DOHH2 (cell line): ENCODE measurements around the gene APOL5.
"Not testable (repeated sequence)": the region's sequence is repeated elsewhere in the genome, so short reads cannot be mapped to it uniquely, and the experiment has no call there.

Source experiments
- H3F3A ChIP-seq: fragments of 200-600 bp; sonication (generic), shearing (Covaris generic); 2 replicates; pipeline ENCODE4 v1.6.0; 2016; ENCODE audit warnings: antibody characterized with exemption, mild to moderate bottlenecking; ENCODE audit not compliant: control insufficient read depth, insufficient read depth
- H3K27ac ChIP-seq: fragments of 200-600 bp; sonication (generic); 2 replicates; pipeline ENCODE4 v1.5.1; 2014; ENCODE audit warnings: low read depth, mild to moderate bottlenecking, low read length, moderate library complexity
- H3K27me3 ChIP-seq: fragments of 200-600 bp; sonication (generic); 2 replicates; pipeline ENCODE4 v1.6.1; 2014; ENCODE audit warnings: mild to moderate bottlenecking, low read length, mixed read lengths; ENCODE audit not compliant: control insufficient read depth
- H3K36me3 ChIP-seq: fragments of 200-600 bp; sonication (generic); 2 replicates; pipeline ENCODE4 v1.6.1; 2014; ENCODE audit warnings: mild to moderate bottlenecking, low read length, moderate library complexity, mixed read lengths; ENCODE audit not compliant: control insufficient read depth
- H3K4me1 ChIP-seq: fragments of 200-600 bp; sonication (generic); 2 replicates; pipeline ENCODE4 v1.6.1; 2014; ENCODE audit warnings: mild to moderate bottlenecking, low read length, mixed read lengths; ENCODE audit not compliant: control insufficient read depth
- H3K4me2 ChIP-seq: fragments of 200-600 bp; sonication (generic); 2 replicates; pipeline ENCODE4 v1.6.0; 2014; ENCODE audit warnings: mild to moderate bottlenecking, low read length, moderate library complexity
- H3K4me3 ChIP-seq: fragments of 200-600 bp; sonication (generic); 2 replicates; pipeline ENCODE4 v1.5.1; 2014; ENCODE audit warnings: mild to moderate bottlenecking, low read length, mixed read lengths
- H3K79me2 ChIP-seq: fragments of 200-600 bp; sonication (generic); 2 replicates; pipeline ENCODE4 v1.6.1; 2014; ENCODE audit warnings: mild to moderate bottlenecking, low read length, mixed read lengths; ENCODE audit not compliant: control insufficient read depth
- H3K9me2 ChIP-seq: fragments of 200-600 bp; sonication (generic); replicated peaks from 2 replicates; pipeline ENCODE4 v1.6.1; 2014; ENCODE audit warnings: mild to moderate bottlenecking, low read length, mixed read lengths; ENCODE audit not compliant: control insufficient read depth
- H3K9me3 ChIP-seq: fragments of 200-600 bp; sonication (generic); 2 replicates; pipeline ENCODE4 v1.6.1; 2014; ENCODE audit warnings: antibody characterized with exemption, low read length, mixed read lengths; ENCODE audit not compliant: control insufficient read depth, insufficient read depth
- H4K20me1 ChIP-seq: fragments of 200-600 bp; sonication (generic); 2 replicates; pipeline ENCODE4 v1.6.0; 2014; ENCODE audit warnings: low read depth, mild to moderate bottlenecking, antibody characterized with exemption, low read length, moderate library complexity; ENCODE audit not compliant: control insufficient read depth, insufficient read depth
- EZH2phosphoT487 ChIP-seq: fragments of 200-600 bp; sonication (generic); IDR thresholded peaks from 2 replicates; pipeline ENCODE4 v1.6.1; 2017; ENCODE audit warnings: borderline replicate concordance, mild to moderate bottlenecking, antibody characterized with exemption, low read length, moderate library complexity, mixed read lengths
- TF ChIP-seq, protein P1 (sequence below): fragments of 200-600 bp; sonication (generic); IDR thresholded peaks from one replicate; pipeline ENCODE4 v1.5.1; 2014; ENCODE audit warnings: antibody characterized with exemption, mild to moderate bottlenecking, low read depth, low read length; ENCODE audit not compliant: poor library complexity, severe bottlenecking

Gene APOL5

DNA sequence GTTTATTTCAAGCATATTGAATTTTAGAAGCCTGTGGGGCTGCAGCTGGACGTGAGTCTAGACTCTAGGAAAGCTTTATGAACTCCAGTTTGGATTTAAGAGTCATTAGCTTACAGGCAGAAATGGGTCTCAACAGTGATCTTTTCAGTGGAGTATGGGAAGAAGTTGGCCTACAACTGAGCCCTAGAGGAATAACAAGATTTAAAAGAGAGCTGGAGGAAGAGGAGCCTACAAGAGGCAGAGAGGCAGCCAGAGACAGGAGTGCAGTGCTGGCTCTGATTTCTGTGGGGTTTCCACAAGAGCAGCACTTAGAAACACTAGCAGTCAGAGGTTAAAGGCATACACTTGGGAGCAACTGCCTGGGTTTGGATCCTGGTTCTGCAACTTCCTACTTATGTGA, 17.9 kb downstream of the APOL5 start:
- H3K4me1 ChIP-seq: 0 out of 2 replicates have a peak, but pooled peaks cover 2% of the 10 kb centered on the region
- H3K36me3 ChIP-seq: peaks cover 21% of the 10 kb centered on the region
- H3K4me3 ChIP-seq: no peak overlapping the region
- H3K27ac ChIP-seq: no peak overlapping the region
- no peaks in the 10 kb centered on the region for H3K9me2 ChIP-seq
- no peaks in the 10 kb centered on the region for H3K27me3 ChIP-seq
- H4K20me1 ChIP-seq: no peaks in the 10 kb centered on the region
- H3K79me2 ChIP-seq: no peaks in the 10 kb centered on the region
- TF ChIP-seq, protein P1, sequence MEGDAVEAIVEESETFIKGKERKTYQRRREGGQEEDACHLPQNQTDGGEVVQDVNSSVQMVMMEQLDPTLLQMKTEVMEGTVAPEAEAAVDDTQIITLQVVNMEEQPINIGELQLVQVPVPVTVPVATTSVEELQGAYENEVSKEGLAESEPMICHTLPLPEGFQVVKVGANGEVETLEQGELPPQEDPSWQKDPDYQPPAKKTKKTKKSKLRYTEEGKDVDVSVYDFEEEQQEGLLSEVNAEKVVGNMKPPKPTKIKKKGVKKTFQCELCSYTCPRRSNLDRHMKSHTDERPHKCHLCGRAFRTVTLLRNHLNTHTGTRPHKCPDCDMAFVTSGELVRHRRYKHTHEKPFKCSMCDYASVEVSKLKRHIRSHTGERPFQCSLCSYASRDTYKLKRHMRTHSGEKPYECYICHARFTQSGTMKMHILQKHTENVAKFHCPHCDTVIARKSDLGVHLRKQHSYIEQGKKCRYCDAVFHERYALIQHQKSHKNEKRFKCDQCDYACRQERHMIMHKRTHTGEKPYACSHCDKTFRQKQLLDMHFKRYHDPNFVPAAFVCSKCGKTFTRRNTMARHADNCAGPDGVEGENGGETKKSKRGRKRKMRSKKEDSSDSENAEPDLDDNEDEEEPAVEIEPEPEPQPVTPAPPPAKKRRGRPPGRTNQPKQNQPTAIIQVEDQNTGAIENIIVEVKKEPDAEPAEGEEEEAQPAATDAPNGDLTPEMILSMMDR: no peak
- TF ChIP-seq EZH2phosphoT487: no peak
- 0 out of 2 replicates have a peak, but pooled peaks cover 3% of the 10 kb centered on the region for H3F3A ChIP-seq
- H3K9me3 ChIP-seq: no peaks in the 10 kb centered on the region
- no peak overlapping the region for H3K4me2 ChIP-seq

DNA sequence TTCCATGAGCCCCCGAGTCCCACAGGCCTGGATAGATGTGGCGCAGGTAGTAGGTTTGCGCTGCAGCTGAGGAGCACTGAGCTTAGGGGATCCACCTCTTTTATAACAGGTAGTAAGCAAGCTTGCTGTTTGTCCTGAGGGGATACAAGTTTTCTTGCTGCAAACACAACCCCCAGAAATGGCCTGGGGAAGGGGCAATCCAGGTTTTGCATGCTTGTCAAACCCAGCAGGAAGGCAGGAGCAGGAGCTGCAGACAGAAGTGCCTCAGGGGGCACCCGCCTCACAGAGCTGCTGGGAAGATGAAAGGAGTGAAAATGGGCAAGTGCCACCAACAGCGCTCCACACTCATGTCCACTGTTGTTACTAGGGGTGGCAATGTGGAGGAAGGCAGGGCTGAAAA, 18.5 kb downstream of the APOL5 start:
- no peak overlapping the region for H3K27ac ChIP-seq
- no peaks in the 10 kb centered on the region for H4K20me1 ChIP-seq
- peaks cover 24% of the 10 kb centered on the region for H3K36me3 ChIP-seq
- no peaks in the 10 kb centered on the region for H3K79me2 ChIP-seq
- H3K27me3 ChIP-seq: no peaks in the 10 kb centered on the region
- 0 out of 2 replicates have a peak, but pooled peaks cover 3% of the 10 kb centered on the region for H3F3A ChIP-seq
- 0 out of 2 replicates have a peak, but pooled peaks cover 2% of the 10 kb centered on the region for H3K4me1 ChIP-seq
- no peaks in the 10 kb centered on the region for H3K9me2 ChIP-seq
- no peaks in the 10 kb centered on the region for H3K9me3 ChIP-seq
- no peak overlapping the region for H3K4me3 ChIP-seq
- no peak overlapping the region for H3K4me2 ChIP-seq
- TF ChIP-seq, protein P1: no peak
- TF ChIP-seq EZH2phosphoT487: no peak

DNA sequence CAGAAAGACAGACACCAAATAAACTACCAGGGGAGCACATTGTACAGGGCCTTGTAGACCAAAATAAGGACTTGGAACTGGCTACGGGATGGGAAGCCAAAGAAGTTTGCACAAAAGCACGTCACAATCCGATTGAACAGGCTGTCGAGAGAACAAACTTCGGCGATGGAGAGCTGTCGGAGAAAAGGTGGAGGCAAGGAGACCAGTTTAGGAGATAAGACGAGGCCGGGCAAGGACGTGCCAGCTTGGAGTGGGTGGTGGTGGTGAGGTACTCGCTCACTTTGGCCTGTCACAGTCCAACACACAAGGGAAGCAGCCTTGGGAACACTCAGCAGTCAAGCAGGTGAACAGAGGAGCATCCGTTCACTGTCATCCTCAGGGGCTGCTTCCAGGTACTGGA, 19.0 kb downstream of the APOL5 start:
- Histone ChIP-seq H3K9me3 (no peaks in the 10 kb centered on the region), H4K20me1 (no peaks in the 10 kb centered on the region)

DNA sequence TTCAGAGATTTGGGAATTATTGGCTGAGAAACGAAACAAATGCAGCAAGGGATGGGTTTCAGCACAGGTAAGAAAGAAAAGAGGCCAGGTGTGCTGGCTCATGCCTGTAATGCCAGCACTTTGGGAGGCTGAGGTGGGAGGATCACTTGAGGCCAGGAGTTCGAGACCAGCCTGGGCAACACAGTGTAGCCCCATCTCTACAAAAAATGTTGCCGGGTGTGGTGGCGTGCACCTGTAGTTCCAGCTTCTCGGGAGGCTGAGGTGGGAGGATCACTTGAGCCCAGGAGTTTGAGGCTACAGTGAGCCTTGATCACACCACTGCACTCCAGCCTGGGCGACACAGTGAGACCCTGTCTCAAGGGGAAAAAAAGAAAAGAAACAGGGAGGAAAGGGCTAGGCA, 20.2 kb downstream of the APOL5 start:
- H3K27ac ChIP-seq, H3K4me3 ChIP-seq, H3K4me2 ChIP-seq, H4K20me1 ChIP-seq, H3K9me3 ChIP-seq, H3F3A ChIP-seq, H3K4me1 ChIP-seq, H3K9me2 ChIP-seq, H3K79me2 ChIP-seq, H3K27me3 ChIP-seq: not testable (repeated sequence)
- H3K36me3 ChIP-seq: peaks cover 41% of the 10 kb centered on the region

More for the DNA sequence above, 19.0 kb downstream of the APOL5 start:
- Histone ChIP-seq H3K4me1 (0 out of 2 replicates have a peak, but pooled peaks cover 2% of the 10 kb centered on the region), H3F3A (0 out of 2 replicates have a peak, but pooled peaks cover 3% of the 10 kb centered on the region), H3K79me2 (no peaks in the 10 kb centered on the region), H3K4me3 (no peak overlapping the region), H3K4me2 (no peak overlapping the region), H3K36me3 (peaks cover 29% of the 10 kb centered on the region), H3K27me3 (no peaks in the 10 kb centered on the region), H3K9me2 (no peaks in the 10 kb centered on the region), H3K27ac (no peak overlapping the region)
- TF ChIP-seq, protein P1: no peak
- no peak for TF ChIP-seq EZH2phosphoT487
